ENCODE measurements around the gene PTPRE. TPM values are rescaled to one million over a fixed set of nuclear protein-coding genes. Genes with fewer than 3 reads are reported as not detected.

Gene PTPRE, protein sequence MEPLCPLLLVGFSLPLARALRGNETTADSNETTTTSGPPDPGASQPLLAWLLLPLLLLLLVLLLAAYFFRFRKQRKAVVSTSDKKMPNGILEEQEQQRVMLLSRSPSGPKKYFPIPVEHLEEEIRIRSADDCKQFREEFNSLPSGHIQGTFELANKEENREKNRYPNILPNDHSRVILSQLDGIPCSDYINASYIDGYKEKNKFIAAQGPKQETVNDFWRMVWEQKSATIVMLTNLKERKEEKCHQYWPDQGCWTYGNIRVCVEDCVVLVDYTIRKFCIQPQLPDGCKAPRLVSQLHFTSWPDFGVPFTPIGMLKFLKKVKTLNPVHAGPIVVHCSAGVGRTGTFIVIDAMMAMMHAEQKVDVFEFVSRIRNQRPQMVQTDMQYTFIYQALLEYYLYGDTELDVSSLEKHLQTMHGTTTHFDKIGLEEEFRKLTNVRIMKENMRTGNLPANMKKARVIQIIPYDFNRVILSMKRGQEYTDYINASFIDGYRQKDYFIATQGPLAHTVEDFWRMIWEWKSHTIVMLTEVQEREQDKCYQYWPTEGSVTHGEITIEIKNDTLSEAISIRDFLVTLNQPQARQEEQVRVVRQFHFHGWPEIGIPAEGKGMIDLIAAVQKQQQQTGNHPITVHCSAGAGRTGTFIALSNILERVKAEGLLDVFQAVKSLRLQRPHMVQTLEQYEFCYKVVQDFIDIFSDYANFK
- total RNA-seq (2022; extraction: Qiagen RNA extraction; ENCODE audit: low read depth): 2.3 to 4.1 TPM (median 3.4 TPM) in 5 replicates

DNA sequence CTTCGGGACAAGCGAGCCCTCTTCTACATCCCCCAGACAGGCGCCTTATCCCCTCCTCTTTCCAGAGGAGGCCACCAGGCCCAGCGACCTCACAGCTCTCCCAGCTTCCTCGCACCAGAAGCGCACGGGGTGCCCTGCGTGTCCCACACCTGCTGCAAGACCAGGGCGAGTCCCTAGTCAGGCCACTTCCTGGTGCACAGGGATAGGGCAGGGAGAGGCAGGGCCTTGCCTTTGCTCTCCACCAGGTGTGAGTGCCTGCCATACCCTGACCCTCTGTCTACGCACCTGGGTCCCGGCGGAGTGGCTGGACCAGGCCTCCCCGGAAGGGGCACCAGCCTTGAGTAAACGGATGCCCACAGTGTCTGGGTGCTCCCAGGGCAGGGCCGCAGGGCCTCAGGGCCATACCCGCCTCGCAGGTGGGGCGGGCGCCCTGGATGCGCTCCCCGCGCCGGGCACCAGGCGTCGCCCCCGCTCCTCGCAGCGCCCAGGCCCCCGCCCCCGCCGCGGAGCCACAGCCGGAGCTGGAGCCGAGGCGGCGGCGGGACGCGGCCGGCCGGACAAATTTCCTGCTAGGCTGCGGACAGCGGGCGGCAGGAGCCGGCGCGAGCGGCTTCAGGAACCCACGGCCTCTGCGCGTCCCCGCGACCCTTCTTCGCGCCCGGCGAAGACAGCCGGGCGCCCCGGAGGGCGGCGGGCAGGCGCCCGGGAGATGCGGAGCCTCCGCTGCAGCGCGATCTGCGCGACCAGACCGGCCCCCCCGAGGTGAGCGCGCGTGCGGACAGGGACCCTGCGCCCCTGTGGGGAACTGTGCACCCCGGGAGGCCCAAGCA, at the start of gene PTPRE:
TSS of gene PTPRE (plus strand) at position 556 of the 830 bp plus-strand sequence. CDS start 133,779 bp downstream, outside the sequence.

DNA sequence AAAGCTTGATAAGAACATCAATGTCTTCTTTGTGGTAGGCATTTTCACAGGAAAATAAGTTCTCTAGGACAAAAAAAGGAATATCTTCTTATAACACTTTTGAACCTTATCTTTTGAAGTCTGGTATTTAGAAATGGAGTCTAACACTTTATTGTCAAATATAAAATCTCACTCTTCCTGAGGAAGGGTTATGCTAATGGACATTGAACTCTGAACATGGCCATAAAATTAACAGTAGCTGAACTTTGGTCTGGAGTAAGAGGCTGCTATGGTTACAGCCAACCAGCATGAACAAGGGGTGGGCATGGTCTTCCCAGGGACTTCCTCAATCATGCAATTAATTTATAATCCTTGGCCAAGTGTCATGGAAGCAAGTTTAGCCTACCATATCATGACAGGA, 14.2 kb upstream of the PTPRE start, which contains the start of gene CLRN3:
TSS of gene CLRN3 (minus strand) at position 199 of the 400 bp plus-strand sequence. CDS start at position 42, 157 bp downstream.

DNA sequence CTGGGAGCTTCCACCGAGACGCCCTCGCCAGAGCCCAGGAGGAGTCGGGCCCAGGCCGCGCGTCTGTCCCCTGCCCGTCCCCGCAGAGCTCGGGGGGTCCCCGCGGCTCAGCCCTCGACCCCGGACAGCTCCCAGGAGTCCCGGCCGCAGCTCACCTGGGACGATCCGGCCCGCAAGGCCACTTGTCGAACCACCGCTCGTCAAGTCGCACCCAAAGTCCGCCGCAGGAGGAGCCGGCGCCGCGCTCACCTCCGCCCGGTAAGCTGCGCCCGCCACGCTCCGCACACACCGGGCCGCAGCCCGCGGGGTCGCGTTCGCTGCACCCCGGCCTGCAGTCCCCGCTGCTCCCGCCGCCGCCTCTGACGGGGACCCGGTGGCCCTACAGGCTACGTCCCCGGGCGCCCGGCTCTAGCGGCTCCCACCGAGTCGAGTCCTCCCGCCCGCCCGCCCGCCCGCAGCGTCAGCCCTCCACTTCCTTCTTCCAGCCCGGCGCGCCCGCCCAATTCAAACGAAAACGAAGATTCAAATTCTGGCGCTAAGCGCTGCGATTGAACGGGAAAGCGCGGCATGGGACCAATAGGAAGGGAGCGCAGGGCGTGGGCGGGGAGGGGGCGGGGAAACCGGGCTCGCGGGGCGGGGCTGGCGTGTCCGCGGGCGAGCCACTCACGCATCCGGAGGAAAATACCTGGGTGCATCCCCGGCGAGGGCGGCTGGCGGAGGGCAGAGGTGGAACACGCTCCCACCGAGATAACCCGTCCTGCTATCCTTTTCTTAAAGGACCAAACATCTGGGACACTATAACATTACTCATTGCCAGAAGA, 219.3 kb downstream of the PTPRE start, which contains the start of gene MKI67:
TSS of gene MKI67 (minus strand) at position 480 of the 821 bp plus-strand sequence. CDS start 756 bp downstream, outside the sequence.

Other genes with a start within 250 kb of the PTPRE start
- gene FOXI2, start 169.9 kb upstream of the PTPRE start, total RNA-seq (2022; extraction: Qiagen RNA extraction; ENCODE audit: low read depth): not detected in 5 replicates
- gene CLRN3, start 14.2 kb upstream of the PTPRE start, total RNA-seq (2022; extraction: Qiagen RNA extraction; ENCODE audit: low read depth): 0.23 TPM in 1 of 5 replicates, not detected in the others
- gene MKI67, start 219.3 kb downstream of the PTPRE start, total RNA-seq (2022; extraction: Qiagen RNA extraction; ENCODE audit: low read depth): 60.7 to 82.4 TPM (median 72.0 TPM) in 5 replicates